HFF-Myc (cell line): Measurements from ENCODE around the gene IPO13.

Experiments
- DNase-seq: peaks from one replicate; pipeline ENCODE4 v3.0.0-alpha.2; 2011; ENCODE audit warnings: low read depth; ENCODE audit errors: extremely low read depth
- H3K4me3 ChIP-seq: replicated peaks from 2 replicates; pipeline ENCODE4 v1.5.1; 2011; ENCODE audit warnings: low read depth, mild to moderate bottlenecking, control low read depth, low read length
- CTCF ChIP-seq: IDR thresholded peaks from 2 replicates; pipeline ENCODE4 v1.5.1; 2012; ENCODE audit warnings: mild to moderate bottlenecking, low read depth, low read length, control low read depth; ENCODE audit errors: missing control alignments

Gene IPO13

GRCh38 chr1:43946236-43947060 lies at the start of gene IPO13:
IPO13 (plus strand) TSS chr1:43946950; CDS start chr1:43947601, 651 bp downstream.
- TF ChIP-seq CTCF: peak; percentile 64
- peak; percentile 83 for DNase-seq
- peak within 1 kb of the TSS; percentile 86 for H3K4me3 ChIP-seq

GRCh38 chr1:43898981-43899380 lies 47.8 kb upstream of the IPO13 start:
- DNase-seq: no peak
- no peak overlapping the region for H3K4me3 ChIP-seq
- no peak for TF ChIP-seq CTCF

GRCh38 chr1:43900386-43900785 lies 46.4 kb upstream of the IPO13 start:
- TF ChIP-seq CTCF: no peak
- DNase-seq: no peak
- no peak overlapping the region for H3K4me3 ChIP-seq

- no peak for TF ChIP-seq CTCF
- no peak for DNase-seq
- H3K4me3 ChIP-seq: no peak overlapping the region
Measured at GRCh38 chr1:43901196-43901961, 45.4 kb upstream of the IPO13 start.

GRCh38 chr1:43902058-43902831 lies 44.5 kb upstream of the IPO13 start:
- no peak for TF ChIP-seq CTCF

GRCh38 chr1:43904660-43905551 lies 41.8 kb upstream of the IPO13 start:
- no peak overlapping the region for H3K4me3 ChIP-seq
- DNase-seq: no peak
- no peak for TF ChIP-seq CTCF

More at GRCh38 chr1:43902058-43902831, 44.5 kb upstream of the IPO13 start:
- H3K4me3 ChIP-seq: no peak overlapping the region
- no peak for DNase-seq
